ENCODE measurements around the gene PRR20G.

The PRR20G gene

GRCh38 chr3:127287840-127288239, at the start of gene PRR20G:
TSS of gene PRR20G (minus strand) at chr3:127288046. CDS start at chr3:127287365, 681 bp downstream.
- no peaks in the 10 kb centered on the region for H3K4me1 Mint-ChIP-seq
- no peaks in the 10 kb centered on the region for H3K36me3 Mint-ChIP-seq (ENCODE audit: low read depth)
- no peak within 1 kb of the TSS for H3K27ac Mint-ChIP-seq
- no peak within 1 kb of the TSS for H3K4me3 Mint-ChIP-seq
- no peak for DNase-seq
- no peak for TF ChIP-seq CTCF (IDR thresholded peaks at IDR 0.05)
- H3K27me3 Mint-ChIP-seq (ENCODE audit: low read depth, poor library complexity): peaks cover 29% of the 10 kb centered on the region
- H3K9me3 Mint-ChIP-seq: peaks cover 16% of the 10 kb centered on the region

- H3K27me3 Mint-ChIP-seq (ENCODE audit: low read depth, poor library complexity): peaks cover 69% of the 10 kb centered on the region
- H3K27ac Mint-ChIP-seq: no peak overlapping the region
Measured at GRCh38 chr3:127337001-127337400, 49.2 kb upstream of the PRR20G start.

GRCh38 chr3:127336101-127336500, 48.3 kb upstream of the PRR20G start:
- Mint-ChIP-seq H3K4me3 (no peak overlapping the region), H3K27ac (no peak overlapping the region), H3K27me3 (ENCODE audit: low read depth, poor library complexity) (peaks cover 66% of the 10 kb centered on the region), H3K4me1 (no peaks in the 10 kb centered on the region), H3K36me3 (ENCODE audit: low read depth) (no peaks in the 10 kb centered on the region), H3K9me3 (peaks cover 49% of the 10 kb centered on the region)
- TF ChIP-seq CTCF (IDR thresholded peaks at IDR 0.05): no peak
- no peak for DNase-seq

More at GRCh38 chr3:127337001-127337400, 49.2 kb upstream of the PRR20G start:
- H3K9me3 Mint-ChIP-seq: peaks cover 43% of the 10 kb centered on the region
- no peak for DNase-seq
- H3K36me3 Mint-ChIP-seq (ENCODE audit: low read depth): no peaks in the 10 kb centered on the region
- no peak overlapping the region for H3K4me3 Mint-ChIP-seq
- no peak for TF ChIP-seq CTCF (IDR thresholded peaks at IDR 0.05)
- H3K4me1 Mint-ChIP-seq: no peaks in the 10 kb centered on the region

GRCh38 chr3:127330385-127330784, 42.5 kb upstream of the PRR20G start:
- Mint-ChIP-seq H3K9me3 (peaks cover 61% of the 10 kb centered on the region), H3K4me3 (no peak overlapping the region), H3K27ac (no peak overlapping the region), H3K27me3 (ENCODE audit: low read depth, poor library complexity) (peaks cover 49% of the 10 kb centered on the region), H3K4me1 (no peaks in the 10 kb centered on the region), H3K36me3 (ENCODE audit: low read depth) (no peaks in the 10 kb centered on the region)
- no peak for DNase-seq
- no peak for TF ChIP-seq CTCF (IDR thresholded peaks at IDR 0.05)

GRCh38 chr3:127329631-127330285, 41.9 kb upstream of the PRR20G start:
- no peak overlapping the region for H3K4me3 Mint-ChIP-seq
- H3K9me3 Mint-ChIP-seq: peaks cover 62% of the 10 kb centered on the region
- H3K27me3 Mint-ChIP-seq (ENCODE audit: low read depth, poor library complexity): peaks cover 43% of the 10 kb centered on the region
- TF ChIP-seq CTCF (IDR thresholded peaks at IDR 0.05): no peak
- H3K27ac Mint-ChIP-seq: no peak overlapping the region
- DNase-seq: no peak
- no peaks in the 10 kb centered on the region for H3K36me3 Mint-ChIP-seq (ENCODE audit: low read depth)
- no peaks in the 10 kb centered on the region for H3K4me1 Mint-ChIP-seq

GRCh38 chr3:127328421-127328820, 40.6 kb upstream of the PRR20G start:
- no peaks in the 10 kb centered on the region for H3K36me3 Mint-ChIP-seq (ENCODE audit: low read depth)
- no peak for DNase-seq
- H3K4me3 Mint-ChIP-seq: no peak overlapping the region
- peaks cover 49% of the 10 kb centered on the region for H3K9me3 Mint-ChIP-seq
- H3K4me1 Mint-ChIP-seq: no peaks in the 10 kb centered on the region
- H3K27ac Mint-ChIP-seq: no peak overlapping the region
- no peak for TF ChIP-seq CTCF (IDR thresholded peaks at IDR 0.05)
- H3K27me3 Mint-ChIP-seq (ENCODE audit: low read depth, poor library complexity): peaks cover 43% of the 10 kb centered on the region

All from nephron progenitor cell (in vitro differentiated cells).